Liver (tissue), 9 donors: ENCODE data around the gene RYR1. TPM values are rescaled to one million over a fixed set of nuclear protein-coding genes. Genes with fewer than 3 reads are reported as not detected.

Experiments used
- DNase-seq: peaks from one replicate; pipeline ENCODE4 v3.0.0-alpha.2; 2017; ENCODE audit warnings: low spot score
- H3K27ac ChIP-seq, 2 donors: one replicate each; pipeline ENCODE4 v1.7.0; 2013; ENCODE audit warnings: inconsistent platforms in 2 of 2, low read length in 2 of 2, control low read depth in 1 of 2, low read depth in 1 of 2, mild to moderate bottlenecking in 1 of 2
- H3K27me3 ChIP-seq, 4 donors: one replicate each; pipeline versions ENCODE4 v1.6.1 to v1.7.0; 2013; ENCODE audit warnings: low read length in 3 of 4, inconsistent platforms in 1 of 4, mild to moderate bottlenecking in 1 of 4, moderate library complexity in 1 of 4; ENCODE audit not compliant: control insufficient read depth in 4 of 4, insufficient read depth in 4 of 4
- H3K36me3 ChIP-seq, 4 donors: one replicate each; pipeline versions ENCODE4 v1.6.1 to v1.7.0; 2013; ENCODE audit warnings: low read length in 3 of 4, mild to moderate bottlenecking in 3 of 4, low read depth in 1 of 4, moderate library complexity in 1 of 4; ENCODE audit not compliant: control insufficient read depth in 4 of 4, insufficient read depth in 3 of 4
- H3K4me1 ChIP-seq, 4 donors: one replicate each; pipeline versions ENCODE4 v1.6.1 to v1.7.0; 2013; ENCODE audit warnings: low read length in 3 of 4, mild to moderate bottlenecking in 3 of 4, moderate library complexity in 1 of 4; ENCODE audit not compliant: control insufficient read depth in 4 of 4, insufficient read depth in 4 of 4
- H3K4me3 ChIP-seq, 3 donors: one replicate each; pipeline versions ENCODE4 v1.6.1 to v1.7.0; 2013; ENCODE audit warnings: low read length in 3 of 3, control low read depth in 1 of 3, low read depth in 1 of 3, mild to moderate bottlenecking in 1 of 3
- H3K9ac ChIP-seq, 2 donors: one replicate each; pipeline ENCODE4 v1.7.0; 2013; ENCODE audit warnings: low read length in 2 of 2, mild to moderate bottlenecking in 2 of 2, moderate library complexity in 2 of 2, control low read depth in 1 of 2, low read depth in 1 of 2
- H3K9me3 ChIP-seq, 4 donors: one replicate each; pipeline versions ENCODE4 v1.6.1 to v1.7.0; 2013; ENCODE audit warnings: low read length in 3 of 4; ENCODE audit not compliant: control insufficient read depth in 4 of 4
- CTCF ChIP-seq: fragments of 150-350 bp; IDR thresholded peaks from 2 replicates; pipeline ENCODE4 v1.5.1; 2017; ENCODE audit warnings: improper control_type of control experiment, low read depth, low read length; ENCODE audit not compliant: missing input control
- EGR1 ChIP-seq, 2 donors: IDR thresholded peaks; 2 replicates each; pipeline ENCODE4 v1.6.1; 2016 to 2018; ENCODE audit warnings: antibody characterized with exemption in 2 of 2, low read depth in 2 of 2
- FOXA1 ChIP-seq: IDR thresholded peaks from 2 replicates; pipeline ENCODE4 v1.6.1; 2016; ENCODE audit warnings: antibody characterized with exemption
- FOXA2 ChIP-seq: IDR thresholded peaks from 2 replicates; pipeline ENCODE4 v1.6.1; 2016; ENCODE audit warnings: antibody characterized with exemption
- GABPA ChIP-seq, 2 donors: IDR thresholded peaks in 1 of 2; conservative IDR thresholded peaks in 1 of 2; 2 replicates each; pipeline ENCODE4 v1.6.1; 2016; ENCODE audit warnings: antibody characterized with exemption in 2 of 2, mild to moderate bottlenecking in 1 of 2, moderate library complexity in 1 of 2
- HNF4A ChIP-seq, 2 donors: conservative IDR thresholded peaks; 2 replicates each; pipeline ENCODE4 v1.6.1; 2016; ENCODE audit warnings: antibody characterized with exemption in 2 of 2, mild to moderate bottlenecking in 2 of 2
- HNF4G ChIP-seq: IDR thresholded peaks from 2 replicates; pipeline ENCODE4 v1.6.1; 2016; ENCODE audit warnings: antibody characterized with exemption
- JUND ChIP-seq, 2 donors: IDR thresholded peaks; 2 replicates each; pipeline ENCODE4 v1.6.1; 2016; ENCODE audit warnings: antibody characterized with exemption in 2 of 2
- MAX ChIP-seq: IDR thresholded peaks from 2 replicates; pipeline ENCODE4 v1.6.1; 2016; ENCODE audit warnings: antibody characterized with exemption
- NR2F2 ChIP-seq: IDR thresholded peaks from 2 replicates; pipeline ENCODE4 v1.6.1; 2016; ENCODE audit warnings: antibody characterized with exemption
- RAD21 ChIP-seq, 2 donors: IDR thresholded peaks; 2 replicates each; pipeline ENCODE4 v1.6.1; 2016; ENCODE audit warnings: antibody characterized with exemption in 2 of 2, mild to moderate bottlenecking in 2 of 2
- REST ChIP-seq: IDR thresholded peaks from 2 replicates; pipeline ENCODE4 v1.6.1; 2016; ENCODE audit warnings: antibody characterized with exemption, mild to moderate bottlenecking
- RXRA ChIP-seq, 2 donors: IDR thresholded peaks; 2 replicates each; pipeline ENCODE4 v1.6.1; 2017 to 2018; ENCODE audit warnings: antibody characterized with exemption in 2 of 2, mild to moderate bottlenecking in 1 of 2
- SP1 ChIP-seq: IDR thresholded peaks from 2 replicates; pipeline ENCODE4 v1.6.1; 2018; ENCODE audit warnings: antibody characterized with exemption, mild to moderate bottlenecking
- TAF1 ChIP-seq: conservative IDR thresholded peaks from 2 replicates; pipeline ENCODE4 v1.6.1; 2016; ENCODE audit warnings: antibody characterized with exemption, mild to moderate bottlenecking
- YY1 ChIP-seq: IDR thresholded peaks from 2 replicates; pipeline ENCODE4 v1.6.1; 2016; ENCODE audit warnings: antibody characterized with exemption, mild to moderate bottlenecking
- ZBTB33 ChIP-seq: IDR thresholded peaks from 2 replicates; pipeline ENCODE4 v1.6.1; 2016; ENCODE audit warnings: antibody characterized with exemption
- WGBS: extraction: QIAGEN DNeasy Blood & Tissue Kit; methylation state at CpG from one replicate; pipeline ENCODE4 v1.1.7; 2013; 5-methylcytosine and 5-hydroxymethylcytosine counted together
- polyA plus RNA-seq, 2 donors: library from polyadenylated mRNA; stranded (reverse) in 1 of 2; unstranded in 1 of 2; fragments of 200-250 nt in 1 of 2; fragments of >200 nt in 1 of 2; fragmentation: Nextera tagmentation in 1 of 2; extraction: Ambion mirVana in 1 of 2; gene quantifications; one replicate each; pipeline versions ENCODE4 v1.2.1 to v1.2.3, GENCODE V29; 2013 to 2015
- total RNA-seq, 2 donors: library from RNA; depleted of rRNA; stranded (reverse); fragments of >200 nt; gene quantifications; one replicate each; pipeline ENCODE4 v1.2.3, GENCODE V29; 2014
- TF ChIP-seq, protein P1 (sequence below): IDR thresholded peaks from 2 replicates; pipeline ENCODE4 v1.6.1; 2016; ENCODE audit warnings: antibody characterized with exemption
- donor health status: healthy.
- donor health status: healthy.
- donor health status: healthy.
- donor health status: healthy.
- donor health status: healthy.

RYR1 gene
- total and polyA plus RNA-seq, 4 donors, result 0.01 to 0.70 (median 0.29) TPM

DNA sequence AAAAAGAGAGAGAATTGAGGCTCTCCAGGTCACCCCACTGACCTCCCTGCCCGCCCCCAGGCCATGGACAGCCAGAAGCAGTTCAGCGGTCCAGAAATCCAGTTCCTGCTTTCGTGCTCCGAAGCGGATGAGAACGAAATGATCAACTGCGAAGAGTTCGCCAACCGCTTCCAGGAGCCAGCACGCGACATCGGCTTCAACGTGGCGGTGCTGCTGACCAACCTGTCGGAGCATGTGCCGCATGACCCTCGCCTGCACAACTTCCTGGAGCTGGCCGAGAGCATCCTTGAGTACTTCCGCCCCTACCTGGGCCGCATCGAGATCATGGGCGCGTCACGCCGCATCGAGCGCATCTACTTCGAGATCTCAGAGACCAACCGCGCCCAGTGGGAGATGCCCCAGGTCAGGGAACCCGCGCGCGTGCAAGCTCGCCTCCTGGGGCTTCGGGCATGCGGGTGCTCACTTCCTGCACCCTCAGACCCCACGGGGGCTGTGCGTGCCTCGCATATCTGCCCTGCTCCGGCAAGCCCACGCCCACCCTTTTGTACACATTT lies 127.6 kb downstream of the RYR1 start:
- Histone ChIP-seq H3K27ac (no peak overlapping the region), H3K27me3 (no peaks in the 10 kb centered on the region), H3K4me3 (no peak overlapping the region), H3K36me3 (no peaks in the 10 kb centered on the region), H3K9me3 (no peaks in the 10 kb centered on the region), H3K4me1 (peaks cover 0 to 4% (median 0%) of the 10 kb centered on the region in 4 donors), H3K9ac (no peak overlapping the region)
- TF ChIP-seq, protein P1, sequence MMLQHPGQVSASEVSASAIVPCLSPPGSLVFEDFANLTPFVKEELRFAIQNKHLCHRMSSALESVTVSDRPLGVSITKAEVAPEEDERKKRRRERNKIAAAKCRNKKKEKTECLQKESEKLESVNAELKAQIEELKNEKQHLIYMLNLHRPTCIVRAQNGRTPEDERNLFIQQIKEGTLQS, result no peak
- TF ChIP-seq JUND (IDR thresholded peaks at IDR 0.05) (no peak), FOXA1 (no peak), RXRA (IDR thresholded peaks at IDR 0.05) (no peak), FOXA2 (no peak), EGR1 (IDR thresholded peaks at IDR 0.05; ENCODE audit: low read depth in 2 of 2) (no peak), MAX (no peak), NR2F2 (no peak), YY1 (no peak), REST (no peak), HNF4G (no peak), ZBTB33 (no peak), GABPA (IDR thresholded peaks at IDR 0.05 in 1 of 2, conservative IDR thresholded peaks at IDR 0.05 in 1 of 2) (no peak), CTCF (no peak), TAF1 (no peak)
- no peak for DNase-seq
- WGBS, result 93% methylated on average over 42 of the region's 42 CpGs

DNA sequence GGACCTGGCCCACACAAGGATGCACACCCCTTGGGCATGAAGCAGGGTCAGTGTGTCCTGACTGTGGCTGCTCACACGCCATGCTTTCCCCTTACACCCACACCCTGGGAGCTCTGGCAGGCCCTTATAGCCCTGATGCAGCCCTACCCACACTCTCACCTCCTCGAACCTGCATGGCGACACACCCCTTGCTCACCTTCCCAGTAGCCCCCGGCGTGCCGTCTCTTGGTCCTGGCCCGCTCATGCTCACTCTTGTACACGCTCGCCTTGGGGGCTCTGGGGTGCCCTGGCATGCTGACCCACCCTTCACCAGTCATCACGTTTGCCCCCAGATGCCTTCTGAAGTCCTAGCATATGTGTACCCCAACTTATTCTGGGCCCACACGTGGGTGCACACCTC lies 128.2 kb downstream of the RYR1 start:
- Histone ChIP-seq H3K4me1 (peaks cover 0 to 4% (median 0%) of the 10 kb centered on the region in 4 donors), H3K4me3 (no peak overlapping the region), H3K36me3 (no peaks in the 10 kb centered on the region), H3K27me3 (no peaks in the 10 kb centered on the region), H3K9ac (no peak overlapping the region), H3K27ac (no peak overlapping the region), H3K9me3 (no peaks in the 10 kb centered on the region)
- DNase-seq, result no peak
- 86% methylated on average over 11 of the region's 11 CpGs for WGBS
- no peak for TF ChIP-seq FOXA2
- TF ChIP-seq TAF1, result no peak
- TF ChIP-seq FOXA1, result no peak
- no peak for TF ChIP-seq NR2F2
- no peak for TF ChIP-seq RAD21 (IDR thresholded peaks at IDR 0.05)
- no peak for TF ChIP-seq YY1
- TF ChIP-seq REST, result no peak
- no peak for TF ChIP-seq HNF4G
- no peak for TF ChIP-seq JUND (IDR thresholded peaks at IDR 0.05)
- no peak for TF ChIP-seq HNF4A (conservative IDR thresholded peaks at IDR 0.05)
- TF ChIP-seq, protein P1, result no peak
- no peak for TF ChIP-seq RXRA (IDR thresholded peaks at IDR 0.05)
- TF ChIP-seq SP1, result no peak
- TF ChIP-seq GABPA (IDR thresholded peaks at IDR 0.05 in 1 of 2, conservative IDR thresholded peaks at IDR 0.05 in 1 of 2), result no peak
- no peak for TF ChIP-seq MAX
